ENCODE results near the gene ZNG1B.
"Not testable (repeated sequence)": the region's sequence is repeated elsewhere in the genome, so short reads cannot be mapped to it uniquely, and the experiment has no call there.

ZNG1B gene

DNA sequence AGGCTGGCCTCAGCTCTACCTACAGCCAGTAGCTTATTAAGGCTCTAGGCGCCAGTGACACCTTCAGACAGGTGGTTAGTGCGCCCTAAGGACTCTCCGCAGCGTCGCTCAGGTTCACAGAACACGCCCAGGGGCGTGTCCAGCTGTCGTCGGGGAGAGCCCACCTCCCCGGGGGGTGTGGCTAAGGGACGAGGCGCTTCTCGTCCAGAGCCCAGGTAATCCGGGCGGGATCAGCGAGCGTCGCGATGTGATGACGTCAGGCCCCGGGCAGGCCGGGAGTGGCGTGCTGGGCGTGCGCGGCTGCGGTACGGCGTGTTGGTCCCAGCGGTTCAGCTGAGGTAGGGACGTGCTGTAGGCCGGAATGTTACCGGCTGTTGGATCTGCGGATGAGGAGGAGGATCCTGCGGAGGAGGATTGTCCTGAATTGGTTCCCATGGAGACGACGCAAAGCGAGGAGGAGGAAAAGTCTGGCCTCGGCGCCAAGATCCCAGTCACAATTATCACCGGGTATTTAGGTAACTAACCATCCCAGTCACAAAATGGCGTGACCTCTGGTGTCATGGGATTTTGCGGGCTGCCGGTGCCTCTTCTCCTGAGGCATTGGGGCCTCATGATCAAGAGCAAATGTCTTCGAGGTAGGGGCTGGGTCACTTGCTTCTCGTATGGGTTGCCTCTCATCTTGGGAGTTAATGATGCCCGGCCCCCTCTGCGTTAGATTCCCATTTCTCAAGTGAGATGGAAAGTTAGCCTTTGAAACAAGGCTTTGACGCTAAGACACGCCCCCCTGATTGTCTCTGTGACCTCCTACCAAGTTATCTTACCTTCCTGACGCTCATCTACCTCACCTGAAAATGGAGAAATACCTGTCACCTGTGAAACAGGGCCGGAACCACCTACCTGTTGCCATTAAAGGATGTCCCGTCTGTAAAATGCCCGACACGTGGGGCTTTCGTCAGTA, at the start of gene ZNG1B:
Gene ZNG1B, plus strand, starts transcription at position 184 of the 958 bp plus-strand sequence. Its CDS starts 178 bp downstream, at position 362.
- DNase-seq: peak; percentile 15

DNA sequence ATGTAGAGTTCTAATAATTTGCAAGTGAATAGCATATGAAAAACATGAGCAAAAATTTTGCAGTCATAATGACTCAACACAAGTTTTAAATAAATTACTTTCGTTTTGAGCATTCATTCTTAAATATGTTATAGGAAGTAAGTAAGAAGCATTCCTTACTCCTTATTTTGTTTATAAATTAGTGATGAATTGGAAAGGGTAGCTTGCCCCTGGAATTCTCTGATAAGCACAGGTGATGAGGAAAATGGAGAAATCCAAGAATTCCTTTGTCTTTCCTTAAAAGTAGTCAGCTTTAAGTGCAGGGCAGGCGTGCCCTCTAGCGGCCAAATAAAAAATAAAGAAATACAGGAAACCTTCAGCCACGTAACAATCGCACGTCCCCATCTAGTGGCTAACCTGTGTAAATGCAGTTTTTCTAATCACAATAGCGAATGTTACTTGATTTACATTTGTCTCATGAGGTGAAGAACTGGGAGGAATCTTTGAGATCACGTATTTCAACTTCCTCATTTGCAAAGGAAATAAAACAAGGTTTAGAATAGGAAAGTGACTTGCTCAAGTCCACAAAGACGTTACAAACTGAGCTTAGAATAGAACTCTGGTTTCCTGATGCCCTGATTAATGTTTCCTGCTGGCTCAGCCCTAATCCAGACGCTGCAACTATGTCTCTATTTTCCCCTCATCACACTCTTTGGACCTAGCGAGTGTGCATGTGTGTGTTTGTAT, 47.2 kb upstream of the ZNG1B start:
- DNase-seq: peak; percentile 67

DNA sequence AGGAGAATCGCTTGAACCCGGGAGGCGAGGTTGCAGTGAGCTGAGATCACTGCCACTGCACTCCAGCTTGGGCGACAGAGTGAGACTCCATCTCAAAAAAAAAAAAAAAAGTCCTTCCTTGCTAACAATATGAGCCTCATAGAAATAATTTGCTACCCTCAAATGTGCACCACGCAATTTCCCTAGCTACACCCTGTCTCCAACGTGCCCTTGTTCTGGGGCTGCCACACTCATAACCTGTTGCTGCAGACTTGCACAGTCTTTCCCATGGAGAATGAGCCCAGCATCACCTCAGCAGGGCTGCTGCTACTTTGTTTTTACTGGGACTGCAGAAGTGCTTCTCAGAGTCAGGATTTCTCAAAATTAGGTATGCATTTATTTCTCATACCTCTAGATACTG, 46.4 kb upstream of the ZNG1B start:
- DNase-seq: no peak

DNA sequence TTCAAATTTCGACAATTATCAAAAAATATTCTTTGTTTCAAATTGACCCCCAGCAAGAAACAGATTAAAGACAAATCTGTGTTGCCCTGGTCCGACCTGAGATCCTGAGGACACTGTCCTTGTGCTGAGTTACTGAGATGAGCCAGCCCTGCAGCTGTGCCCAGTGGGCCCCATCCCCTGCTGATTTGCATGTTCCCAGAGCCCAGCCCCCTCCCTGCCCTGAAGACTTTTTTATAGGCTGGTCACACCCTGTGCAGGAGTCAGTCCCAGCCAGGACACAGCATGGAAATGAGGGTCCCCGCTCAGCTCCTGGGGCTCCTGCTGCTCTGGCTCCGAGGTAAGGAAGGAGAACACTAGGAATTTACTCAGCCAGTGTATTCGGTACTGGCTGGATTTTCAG, 31.4 kb upstream of the ZNG1B start:
- no peak for DNase-seq

DNA sequence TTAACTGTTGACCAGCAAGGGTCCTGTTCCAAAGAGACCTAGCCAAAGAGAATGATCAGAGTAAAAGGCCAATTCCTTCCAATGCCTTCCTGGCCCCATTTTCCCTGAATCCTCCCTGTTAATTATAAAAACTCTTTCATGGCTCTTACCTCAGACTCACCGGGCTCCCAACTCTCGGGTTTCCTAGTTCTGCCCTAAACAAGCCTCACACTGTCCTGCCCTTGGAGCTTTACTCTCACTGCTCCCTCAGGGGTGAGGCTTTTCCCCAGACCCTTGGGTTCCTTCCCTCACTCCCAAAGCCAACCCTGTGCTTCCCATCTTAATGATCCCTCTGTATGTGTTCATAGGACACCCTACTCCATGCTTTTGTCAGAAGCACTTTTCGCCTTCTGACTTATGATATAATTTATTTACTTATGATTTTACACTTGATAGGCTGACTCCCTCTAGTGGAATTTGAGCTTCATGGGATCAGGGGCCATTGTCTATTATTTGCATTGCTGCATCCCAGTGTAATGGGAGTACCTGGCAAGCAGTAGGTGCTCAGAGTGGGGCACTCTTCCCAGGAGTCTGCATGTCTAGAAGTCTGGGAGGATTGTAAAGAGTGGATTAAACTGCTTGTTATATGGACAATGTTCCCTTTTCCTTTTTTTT, 29.9 kb upstream of the ZNG1B start:
- no peak for DNase-seq

DNA sequence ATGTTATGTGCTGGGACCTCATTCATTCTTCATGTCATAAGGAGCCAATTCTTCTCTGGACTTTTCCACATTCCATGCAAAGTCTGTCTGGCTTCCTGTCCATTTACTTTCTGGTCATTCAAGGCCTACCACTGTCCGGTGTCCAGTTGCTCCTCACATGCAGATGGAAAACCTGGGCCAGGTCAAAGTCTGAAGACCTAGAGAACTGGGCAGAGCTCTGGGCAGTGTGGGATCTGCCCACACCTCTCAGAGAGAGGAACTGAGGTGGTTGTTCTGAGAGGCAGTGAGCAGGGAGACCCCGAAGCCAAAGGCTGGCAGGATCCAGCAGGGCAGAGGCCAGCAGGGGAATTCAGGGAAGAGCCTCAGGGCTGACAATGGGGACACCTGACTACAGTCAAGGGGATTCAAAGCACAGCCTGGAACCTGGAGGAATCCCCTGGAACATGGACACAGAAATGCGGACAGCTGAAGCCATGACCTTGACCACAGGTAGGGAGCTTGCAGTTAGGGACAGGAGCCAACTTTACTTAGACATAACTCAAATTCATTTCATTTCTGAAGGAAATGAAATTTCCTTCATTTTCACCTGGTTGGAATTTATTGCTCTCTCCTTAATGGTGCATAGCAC, 25.7 kb upstream of the ZNG1B start:
- not testable (repeated sequence) for DNase-seq

DNA sequence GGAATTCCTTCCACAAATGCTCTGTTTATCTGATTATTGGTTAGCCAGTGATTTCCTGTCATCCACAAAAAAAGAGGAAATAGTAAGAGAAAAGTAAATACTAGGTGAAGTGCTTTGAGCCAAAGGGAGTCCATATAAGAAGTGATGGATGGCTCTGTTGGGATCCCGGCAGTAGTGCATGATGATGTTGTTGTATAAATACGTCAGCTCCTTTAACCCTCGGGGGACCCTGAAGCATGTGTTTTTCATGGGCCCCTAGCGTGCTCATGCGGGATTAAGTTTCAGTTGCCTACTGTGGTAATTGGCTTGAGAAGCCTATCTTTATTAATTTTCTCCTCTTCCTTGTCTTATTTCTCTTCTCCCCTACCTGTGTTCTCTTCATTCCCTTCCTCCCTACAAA, 24.7 kb upstream of the ZNG1B start:
- DNase-seq: not testable (repeated sequence)

DNA sequence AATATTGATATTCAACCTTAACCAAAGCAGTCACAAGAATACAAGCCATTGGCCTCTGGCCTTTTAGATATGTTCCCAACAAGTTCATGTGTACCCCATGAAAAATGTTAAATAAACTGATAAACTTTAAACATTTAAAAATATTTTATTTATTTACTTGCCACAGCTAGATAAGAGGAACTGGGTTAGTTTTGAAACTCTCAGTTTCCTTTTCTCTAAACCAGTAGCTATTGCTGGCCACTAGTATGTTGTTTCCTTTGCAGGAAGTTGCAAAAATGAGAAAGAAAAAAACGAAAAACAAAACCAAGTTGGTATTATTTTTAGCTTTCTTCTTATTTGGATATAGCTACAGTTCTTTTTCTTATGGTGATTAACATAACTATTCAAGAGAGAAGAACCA, 5.7 kb upstream of the ZNG1B start:
- DNase-seq: not testable (repeated sequence)

DNA sequence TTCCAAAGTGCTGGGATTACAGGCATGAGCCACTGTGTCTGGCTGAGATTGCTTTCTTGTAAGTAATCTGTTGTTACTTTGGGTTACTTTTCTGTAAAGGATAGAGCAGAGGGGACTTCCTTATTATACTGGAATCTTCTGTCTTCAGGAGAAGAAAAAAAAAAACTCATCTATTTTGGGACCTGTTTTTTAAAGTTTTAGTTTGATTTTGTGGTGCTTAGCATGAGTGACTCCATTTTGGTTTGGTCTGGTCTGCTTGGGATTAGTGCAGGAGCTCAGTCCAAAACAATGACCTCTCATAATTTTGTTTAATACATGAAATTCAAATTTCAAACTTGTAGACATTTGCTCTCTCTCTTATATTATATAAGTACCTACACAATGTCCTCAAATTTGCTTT, 4.0 kb upstream of the ZNG1B start:
- not testable (repeated sequence) for DNase-seq

DNA sequence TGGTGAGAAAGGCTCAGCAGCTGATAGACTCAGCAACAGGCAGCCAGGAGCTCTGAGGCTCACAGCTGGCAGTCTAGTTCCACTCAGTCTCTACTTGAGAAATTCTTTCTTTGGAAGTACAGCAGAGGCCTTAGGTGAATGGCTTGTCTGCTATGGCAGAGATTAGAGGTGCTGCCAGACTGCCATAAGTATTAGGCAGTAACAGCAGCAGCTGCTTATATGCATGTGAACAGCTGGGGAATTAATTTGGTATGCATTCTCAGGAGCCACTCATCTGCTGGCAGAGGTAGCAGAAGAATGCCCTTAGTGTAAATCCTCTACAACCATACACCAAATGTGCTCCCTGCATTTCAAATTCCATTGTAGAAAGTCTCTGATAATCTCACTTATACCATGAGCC, 28.3 kb downstream of the ZNG1B start:
- DNase-seq: not testable (repeated sequence)

DNA sequence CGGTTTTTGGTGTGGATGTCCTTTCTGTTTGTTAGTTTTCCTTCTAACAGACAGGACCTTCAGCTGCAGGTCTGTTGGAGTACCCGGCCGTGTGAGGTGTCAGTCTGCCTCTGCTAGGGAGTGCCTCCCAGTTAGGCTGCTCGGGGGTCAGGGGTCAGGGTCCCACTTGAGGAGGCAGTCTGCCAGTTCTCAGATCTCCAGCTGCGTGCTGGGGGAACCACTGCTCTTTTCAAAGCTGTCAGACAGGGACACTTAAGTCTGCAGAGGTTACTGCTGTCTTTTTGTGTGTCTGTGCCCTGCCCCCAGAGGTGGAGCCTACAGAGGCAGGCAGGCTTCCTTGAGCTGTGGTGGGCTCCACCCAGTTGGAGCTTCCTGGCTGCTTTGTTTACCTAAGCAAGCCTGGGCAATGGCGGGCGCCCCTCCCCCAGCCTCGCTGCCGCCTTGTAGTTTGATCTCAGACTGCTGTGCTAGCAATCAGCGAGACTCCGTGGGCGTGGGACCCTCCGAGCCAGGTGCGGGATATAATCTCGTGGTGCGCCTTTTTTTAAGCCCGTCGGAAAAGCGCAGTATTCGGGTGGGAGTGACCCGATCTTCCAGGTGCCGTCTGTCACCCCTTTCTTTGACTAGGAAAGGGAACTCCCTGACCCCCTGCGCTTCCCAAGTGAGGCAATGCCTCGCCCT, 39.3 kb downstream of the ZNG1B start:
- not testable (repeated sequence) for DNase-seq

DNA sequence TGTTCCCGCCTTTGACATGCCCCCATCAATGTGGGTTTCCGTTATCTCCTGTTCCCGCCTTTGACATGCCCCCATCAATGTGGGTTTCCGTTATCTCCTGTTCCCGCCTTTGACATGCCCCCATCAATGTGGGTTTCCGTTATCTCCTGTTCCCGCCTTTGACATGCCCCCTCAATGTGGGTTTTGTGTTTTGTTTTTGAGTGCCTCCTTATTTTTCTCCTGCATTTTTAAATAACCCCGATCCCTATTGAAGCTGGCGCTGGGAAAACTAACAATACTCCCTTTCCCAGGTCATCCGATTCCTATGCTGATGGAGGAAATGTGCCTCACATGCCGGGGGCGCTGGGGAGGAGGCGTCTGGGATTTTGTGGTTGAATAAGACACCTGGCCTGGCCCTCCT, 59.0 kb downstream of the ZNG1B start:
- not testable (repeated sequence) for DNase-seq

DNA sequence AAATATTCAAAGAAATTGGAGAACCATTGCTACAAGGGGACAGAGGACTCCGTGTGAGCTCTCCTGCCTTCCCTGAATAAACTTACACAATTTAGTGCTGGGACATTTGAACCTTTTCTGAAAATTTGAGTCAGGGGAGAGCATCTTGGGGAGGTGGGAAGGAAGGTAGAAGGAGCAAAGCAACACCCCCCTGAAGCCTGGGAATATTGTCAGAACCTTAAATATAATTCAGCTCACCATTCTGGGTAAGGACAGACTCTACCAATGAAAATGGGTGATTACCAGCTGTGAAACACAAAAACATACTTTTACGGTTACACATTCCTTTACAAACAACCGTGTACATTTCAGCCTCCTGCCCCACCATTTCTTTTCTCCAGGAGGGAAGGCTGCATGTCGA, 60.9 kb downstream of the ZNG1B start, which contains the start of gene FOXD4L1:
Gene FOXD4L1, plus strand, starts transcription at position 301 of the 400 bp plus-strand sequence. CDS start 592 bp downstream, outside the sequence.
- DNase-seq: not testable (repeated sequence)

DNA sequence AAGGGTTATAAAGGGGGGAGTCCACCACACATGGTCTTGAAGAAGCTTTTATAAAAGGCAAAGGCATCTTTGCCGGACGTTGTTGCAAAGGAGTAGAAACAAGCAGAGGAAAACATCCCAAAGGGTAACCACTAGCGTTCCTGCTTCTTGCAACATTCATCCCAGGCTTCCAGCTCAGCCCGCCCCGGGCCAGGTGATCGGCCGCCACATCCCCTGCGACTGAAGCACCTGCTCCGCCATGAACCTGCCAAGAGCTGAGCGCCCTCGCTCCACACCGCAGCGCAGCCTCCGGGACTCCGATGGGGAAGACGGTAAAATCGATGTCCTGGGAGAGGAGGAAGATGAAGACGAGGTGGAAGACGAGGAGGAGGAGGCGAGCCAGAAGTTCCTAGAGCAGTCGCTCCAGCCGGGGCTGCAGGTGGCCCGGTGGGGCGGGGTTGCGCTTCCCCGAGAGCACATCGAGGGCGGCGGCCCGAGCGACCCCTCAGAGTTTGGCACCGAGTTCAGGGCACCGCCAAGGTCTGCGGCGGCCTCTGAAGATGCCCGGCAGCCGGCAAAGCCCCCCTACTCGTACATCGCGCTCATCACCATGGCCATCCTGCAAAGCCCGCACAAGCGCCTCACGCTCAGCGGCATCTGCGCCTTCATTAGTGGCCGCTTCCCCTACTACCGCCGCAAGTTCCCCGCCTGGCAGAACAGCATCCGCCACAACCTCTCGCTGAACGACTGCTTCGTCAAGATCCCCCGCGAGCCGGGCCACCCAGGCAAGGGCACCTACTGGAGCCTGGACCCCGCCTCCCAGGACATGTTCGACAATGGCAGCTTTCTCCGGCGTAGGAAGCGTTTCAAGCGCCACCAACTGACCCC, 61.8 kb downstream of the ZNG1B start:
- peak; percentile 1 for DNase-seq

DNA sequence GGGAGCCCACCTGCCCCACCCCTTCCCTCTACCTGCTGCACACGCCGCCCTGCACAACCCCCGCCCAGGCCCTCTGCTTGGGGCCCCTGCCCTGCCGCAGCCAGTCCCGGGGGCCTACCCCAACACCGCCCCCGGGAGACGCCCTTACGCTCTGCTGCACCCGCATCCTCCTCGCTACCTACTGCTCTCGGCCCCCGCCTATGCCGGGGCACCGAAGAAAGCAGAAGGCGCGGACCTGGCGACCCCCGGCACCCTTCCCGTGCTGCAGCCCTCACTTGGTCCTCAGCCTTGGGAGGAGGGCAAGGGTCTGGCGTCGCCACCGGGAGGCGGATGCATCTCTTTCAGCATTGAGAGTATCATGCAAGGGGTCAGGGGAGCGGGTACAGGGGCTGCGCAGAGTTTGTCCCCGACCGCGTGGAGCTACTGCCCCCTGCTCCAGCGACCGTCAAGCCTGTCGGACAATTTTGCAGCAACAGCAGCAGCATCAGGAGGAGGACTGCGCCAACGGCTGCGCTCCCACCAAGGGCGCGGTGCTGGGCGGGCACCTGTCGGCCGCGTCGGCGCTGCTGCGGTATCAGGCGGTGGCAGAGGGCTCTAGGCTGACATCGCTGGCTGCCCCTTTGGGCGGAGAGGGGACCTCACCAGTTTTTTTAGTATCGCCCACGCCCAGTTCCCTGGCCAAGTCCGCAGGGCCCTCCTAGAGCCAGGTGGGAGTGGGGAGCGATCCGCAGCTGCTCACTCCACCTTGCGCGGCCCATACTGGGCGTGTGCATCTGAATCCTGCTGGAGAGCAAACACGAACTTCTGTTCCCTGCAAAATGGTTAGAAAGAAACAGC, 62.6 kb downstream of the ZNG1B start:
- DNase-seq: not testable (repeated sequence)

DNA sequence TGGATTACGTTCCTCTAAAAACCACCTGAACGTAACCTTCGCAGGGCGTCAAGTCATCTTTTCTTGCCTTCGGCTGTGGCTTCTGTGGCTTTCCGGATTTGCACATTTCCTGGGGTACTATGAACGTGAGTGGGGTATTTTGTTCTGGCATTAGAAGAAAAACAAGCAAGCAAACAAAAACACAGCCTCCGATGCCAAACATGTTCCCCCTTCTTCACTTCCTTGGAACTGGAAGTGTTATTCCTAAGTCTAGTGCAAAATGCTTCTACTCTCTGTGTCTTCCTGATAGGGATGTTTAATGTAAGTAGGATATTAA, 63.2 kb downstream of the ZNG1B start:
- not testable (repeated sequence) for DNase-seq

DNA sequence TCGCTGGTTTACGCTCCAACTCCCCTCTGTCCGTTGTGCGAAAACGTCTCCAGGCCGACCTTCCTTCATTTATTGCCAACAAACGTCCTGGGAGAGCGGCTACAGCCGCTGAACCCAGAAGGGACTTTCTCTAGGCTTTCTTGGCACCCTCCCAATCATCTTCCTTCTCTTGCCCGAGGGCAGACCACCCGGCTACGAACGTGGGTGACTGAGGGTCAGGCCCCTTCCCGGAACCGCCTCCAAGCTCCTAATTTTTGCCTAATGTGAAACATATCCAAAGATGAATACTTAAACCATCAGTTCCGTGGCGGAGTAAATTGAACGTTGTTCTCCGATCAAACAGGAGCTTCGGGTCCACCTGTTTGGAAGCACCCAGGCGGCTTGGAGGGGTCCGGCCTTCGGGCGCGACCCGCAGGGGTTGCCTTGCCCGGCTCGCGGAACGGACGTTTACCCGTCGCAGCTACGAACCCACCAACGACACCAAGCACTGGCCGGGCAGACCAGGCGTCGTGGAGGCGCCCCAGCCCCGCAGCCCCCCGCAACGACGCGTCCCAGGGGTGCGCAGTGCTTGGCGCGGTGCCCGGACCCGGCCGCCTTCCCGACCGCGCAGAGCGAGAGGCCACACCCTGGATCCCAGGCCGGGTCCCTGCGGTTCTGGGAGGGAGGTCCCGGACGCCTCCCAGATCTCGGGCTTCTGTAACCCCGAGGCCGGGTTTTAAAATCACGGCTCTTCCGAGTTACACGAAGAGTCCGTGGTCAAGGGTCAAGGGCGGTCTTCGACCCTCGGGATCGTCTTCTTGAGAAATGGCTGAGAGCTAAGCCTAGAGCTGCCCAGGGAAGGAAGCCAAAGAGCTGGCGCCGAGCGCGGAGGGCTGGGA, 65.0 kb downstream of the ZNG1B start:
- not testable (repeated sequence) for DNase-seq

DNA sequence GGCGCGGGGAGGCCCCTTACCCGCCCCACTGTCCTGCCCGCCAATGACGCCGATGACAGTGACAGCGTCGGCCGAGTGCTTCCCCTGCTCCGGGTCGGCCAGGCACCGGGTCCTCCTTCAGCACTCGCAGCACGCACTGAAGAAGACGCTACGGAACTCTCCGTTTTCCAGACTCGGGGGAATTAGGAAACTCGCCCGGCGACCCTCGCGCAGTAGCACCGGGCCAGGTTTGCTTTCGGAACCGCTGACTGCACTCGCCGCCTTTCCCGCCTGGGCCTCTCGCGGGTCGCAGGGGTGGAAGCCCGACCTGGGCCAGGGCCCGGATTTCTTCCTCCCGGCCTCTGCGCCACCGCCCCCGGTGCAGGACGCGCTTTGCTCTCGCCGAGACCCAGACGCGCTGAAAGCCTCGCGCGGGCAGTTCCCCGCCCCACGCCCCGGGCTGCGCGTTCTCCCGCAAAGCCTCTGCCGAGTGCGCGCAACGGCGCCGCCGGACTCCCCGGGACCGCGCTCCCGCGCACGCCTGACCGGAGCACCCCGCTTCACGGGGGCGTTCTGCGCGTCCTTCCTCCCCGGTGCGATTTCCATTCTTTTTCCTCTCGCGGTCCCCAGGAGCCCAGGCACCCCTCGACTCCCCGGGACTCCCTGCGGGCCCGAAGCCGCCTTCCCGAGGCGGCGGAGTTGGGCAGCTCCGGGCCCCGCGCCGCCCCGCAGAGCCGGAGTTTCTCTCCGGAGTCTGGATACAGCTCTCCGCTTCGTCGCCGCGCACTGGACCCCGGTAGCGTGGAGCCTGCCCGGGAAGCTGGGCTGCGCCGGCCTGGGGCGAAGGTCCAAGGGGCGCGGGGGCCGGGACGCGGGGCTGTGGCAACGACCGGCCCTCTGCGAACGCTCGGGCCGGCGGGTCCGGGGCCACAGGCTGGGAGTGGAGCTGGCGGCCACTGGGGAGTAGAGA, 65.9 kb downstream of the ZNG1B start:
- peak; percentile 42 for DNase-seq

Measured in CD4-positive, alpha-beta T cell treated with Interleukin-6 for 4 hours (primary cell).